ENCODE data around the gene FGF8. TPM values are rescaled to one million over a fixed set of nuclear protein-coding genes. Genes with fewer than 3 reads are reported as not detected.

Gene FGF8
- total and polyA plus RNA-seq, 2 donors (not counting 1 experiment from before 2014, with no cell fraction given): not detected

DNA sequence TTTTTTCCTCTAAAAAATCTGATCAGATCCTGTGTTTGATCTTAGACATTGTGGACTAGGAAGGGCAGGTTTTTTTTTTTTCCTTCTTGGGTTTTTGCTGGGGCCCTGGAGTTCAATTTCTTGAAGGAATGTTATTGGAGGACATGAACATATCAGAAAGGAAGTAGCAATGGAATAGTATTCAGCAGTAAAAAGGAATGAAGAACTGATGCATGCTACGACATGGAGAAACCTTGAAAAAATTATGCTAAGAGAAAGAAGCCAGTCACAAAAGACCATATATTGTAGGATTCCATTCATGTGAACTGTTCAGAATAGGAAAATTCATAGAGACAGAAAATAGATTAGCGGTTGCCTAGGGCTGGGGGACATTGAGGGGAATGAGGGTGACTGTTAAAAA, 34.0 kb downstream of the FGF8 start:
- Histone ChIP-seq H3K4me2 (ENCODE audit: extremely low read depth, insufficient read depth, low read length) (no peak overlapping the region), H3K4me3 (replicated peaks in 1 of 4; ENCODE audit: control extremely low read depth in 1 of 4, insufficient read depth in 1 of 4, low read depth in 3 of 4, low read length in 4 of 4) (no peak overlapping the region), H3K36me3 (ENCODE audit: control insufficient read depth, insufficient read depth, low read length) (no peaks in the 10 kb centered on the region), H3K27me3 (ENCODE audit: control insufficient read depth, insufficient read depth, low read length) (peaks cover 9% of the 10 kb centered on the region), H3K79me2 (ENCODE audit: control insufficient read depth, insufficient read depth, low read length) (no peaks in the 10 kb centered on the region), H3K9ac (ENCODE audit: insufficient read depth, low read length) (no peak overlapping the region), H4K20me1 (ENCODE audit: control insufficient read depth, extremely low read depth, insufficient read depth, low read length) (no peaks in the 10 kb centered on the region), H2AFZ (ENCODE audit: low read length) (no peak overlapping the region), H3K9me3 (ENCODE audit: control insufficient read depth, insufficient read depth, low read depth, low read length) (no peaks in the 10 kb centered on the region), H3K27ac (ENCODE audit: insufficient read depth, low read length) (no peak overlapping the region), H3K4me1 (ENCODE audit: control insufficient read depth, extremely low read depth, insufficient read depth, low read length) (no peaks in the 10 kb centered on the region)
- TF ChIP-seq, protein P1, sequence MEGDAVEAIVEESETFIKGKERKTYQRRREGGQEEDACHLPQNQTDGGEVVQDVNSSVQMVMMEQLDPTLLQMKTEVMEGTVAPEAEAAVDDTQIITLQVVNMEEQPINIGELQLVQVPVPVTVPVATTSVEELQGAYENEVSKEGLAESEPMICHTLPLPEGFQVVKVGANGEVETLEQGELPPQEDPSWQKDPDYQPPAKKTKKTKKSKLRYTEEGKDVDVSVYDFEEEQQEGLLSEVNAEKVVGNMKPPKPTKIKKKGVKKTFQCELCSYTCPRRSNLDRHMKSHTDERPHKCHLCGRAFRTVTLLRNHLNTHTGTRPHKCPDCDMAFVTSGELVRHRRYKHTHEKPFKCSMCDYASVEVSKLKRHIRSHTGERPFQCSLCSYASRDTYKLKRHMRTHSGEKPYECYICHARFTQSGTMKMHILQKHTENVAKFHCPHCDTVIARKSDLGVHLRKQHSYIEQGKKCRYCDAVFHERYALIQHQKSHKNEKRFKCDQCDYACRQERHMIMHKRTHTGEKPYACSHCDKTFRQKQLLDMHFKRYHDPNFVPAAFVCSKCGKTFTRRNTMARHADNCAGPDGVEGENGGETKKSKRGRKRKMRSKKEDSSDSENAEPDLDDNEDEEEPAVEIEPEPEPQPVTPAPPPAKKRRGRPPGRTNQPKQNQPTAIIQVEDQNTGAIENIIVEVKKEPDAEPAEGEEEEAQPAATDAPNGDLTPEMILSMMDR (conservative IDR thresholded peaks at IDR 0.05 in 1 of 2, IDR thresholded peaks at IDR 0.05 in 1 of 2; ENCODE audit: low read depth in 1 of 2, low read length in 2 of 2): no peak
- TF ChIP-seq EZH2 (IDR thresholded peaks at IDR 0.05; ENCODE audit: low read length, missing control alignments): no peak
- DNase-seq (ENCODE audit: low read depth in 2 of 2): no peak

DNA sequence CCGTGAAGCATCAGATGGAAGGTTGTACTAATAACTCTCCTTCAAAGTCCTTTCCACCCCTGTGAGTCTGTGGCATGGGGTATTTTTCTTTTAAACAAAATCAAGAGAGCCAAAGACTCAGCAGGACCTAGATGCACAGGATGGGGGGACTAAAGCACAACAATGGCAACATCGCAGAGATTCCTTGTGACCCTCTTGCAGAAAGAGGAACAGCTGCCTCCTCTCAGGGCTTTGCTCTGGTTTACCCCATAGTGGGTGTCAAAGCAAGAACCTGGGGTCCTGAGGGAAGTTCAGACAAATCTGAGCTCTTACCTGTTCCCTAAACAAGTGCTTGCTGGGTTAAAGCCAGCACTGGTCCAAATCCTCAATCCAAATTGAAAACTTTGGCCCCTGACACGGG, 39.2 kb downstream of the FGF8 start:
- H3K4me3 ChIP-seq (replicated peaks in 1 of 4; ENCODE audit: control extremely low read depth in 1 of 4, insufficient read depth in 1 of 4, low read depth in 3 of 4, low read length in 4 of 4): no peak overlapping the region

DNA sequence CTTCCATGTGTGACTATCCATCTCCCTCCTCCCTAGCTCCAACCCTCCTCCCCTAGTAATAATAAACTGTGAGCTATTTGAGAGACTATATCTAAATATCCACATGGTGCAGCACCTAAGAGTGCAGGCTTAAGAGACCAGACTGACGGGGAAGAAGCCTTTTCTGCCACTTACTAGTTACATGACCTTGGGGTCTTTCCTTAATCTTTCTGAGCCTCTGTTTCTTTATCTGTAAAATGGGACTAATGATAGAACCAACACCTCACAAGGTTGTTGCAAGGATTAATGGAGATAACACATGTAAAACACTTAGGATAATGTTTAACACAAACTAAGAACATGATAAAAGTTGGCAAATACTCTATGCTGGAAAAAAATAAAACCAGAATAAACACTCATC, 43.8 kb downstream of the FGF8 start:
- Histone ChIP-seq H3K27ac (ENCODE audit: insufficient read depth, low read length) (no peak overlapping the region), H3K4me2 (ENCODE audit: extremely low read depth, insufficient read depth, low read length) (no peak overlapping the region), H3K9me3 (ENCODE audit: control insufficient read depth, insufficient read depth, low read depth, low read length) (no peaks in the 10 kb centered on the region), H2AFZ (ENCODE audit: low read length) (no peak overlapping the region), H3K4me1 (ENCODE audit: control insufficient read depth, extremely low read depth, insufficient read depth, low read length) (no peaks in the 10 kb centered on the region), H3K27me3 (ENCODE audit: control insufficient read depth, insufficient read depth, low read length) (peaks cover 2% of the 10 kb centered on the region), H3K36me3 (ENCODE audit: control insufficient read depth, insufficient read depth, low read length) (no peaks in the 10 kb centered on the region), H3K9ac (ENCODE audit: insufficient read depth, low read length) (no peak overlapping the region), H4K20me1 (ENCODE audit: control insufficient read depth, extremely low read depth, insufficient read depth, low read length) (no peaks in the 10 kb centered on the region), H3K79me2 (ENCODE audit: control insufficient read depth, insufficient read depth, low read length) (no peaks in the 10 kb centered on the region), H3K4me3 (replicated peaks in 1 of 4; ENCODE audit: control extremely low read depth in 1 of 4, insufficient read depth in 1 of 4, low read depth in 3 of 4, low read length in 4 of 4) (no peak overlapping the region)
- TF ChIP-seq, protein P1 (conservative IDR thresholded peaks at IDR 0.05 in 1 of 2, IDR thresholded peaks at IDR 0.05 in 1 of 2; ENCODE audit: low read depth in 1 of 2, low read length in 2 of 2): no peak
- TF ChIP-seq EZH2 (IDR thresholded peaks at IDR 0.05; ENCODE audit: low read length, missing control alignments): no peak
- DNase-seq (ENCODE audit: low read depth in 2 of 2): no peak

More for the DNA sequence above, 39.2 kb downstream of the FGF8 start:
- no peak overlapping the region for H3K9ac ChIP-seq (ENCODE audit: insufficient read depth, low read length)
- TF ChIP-seq, protein P1 (conservative IDR thresholded peaks at IDR 0.05 in 1 of 2, IDR thresholded peaks at IDR 0.05 in 1 of 2; ENCODE audit: low read depth in 1 of 2, low read length in 2 of 2): no peak
- no peak for TF ChIP-seq EZH2 (IDR thresholded peaks at IDR 0.05; ENCODE audit: low read length, missing control alignments)
- H3K79me2 ChIP-seq (ENCODE audit: control insufficient read depth, insufficient read depth, low read length): no peaks in the 10 kb centered on the region
- peaks cover 9% of the 10 kb centered on the region for H3K27me3 ChIP-seq (ENCODE audit: control insufficient read depth, insufficient read depth, low read length)
- no peaks in the 10 kb centered on the region for H4K20me1 ChIP-seq (ENCODE audit: control insufficient read depth, extremely low read depth, insufficient read depth, low read length)
- H3K4me1 ChIP-seq (ENCODE audit: control insufficient read depth, extremely low read depth, insufficient read depth, low read length): no peaks in the 10 kb centered on the region
- no peaks in the 10 kb centered on the region for H3K9me3 ChIP-seq (ENCODE audit: control insufficient read depth, insufficient read depth, low read depth, low read length)
- no peaks in the 10 kb centered on the region for H3K36me3 ChIP-seq (ENCODE audit: control insufficient read depth, insufficient read depth, low read length)
- no peak for DNase-seq (ENCODE audit: low read depth in 2 of 2)
- no peak overlapping the region for H3K27ac ChIP-seq (ENCODE audit: insufficient read depth, low read length)
- no peak overlapping the region for H3K4me2 ChIP-seq (ENCODE audit: extremely low read depth, insufficient read depth, low read length)
- no peak overlapping the region for H2AFZ ChIP-seq (ENCODE audit: low read length)

All from fibroblast of lung (primary cell).